GM12878 (cell line): Measurements from ENCODE around the gene FCER1G. TPM values are rescaled to one million over a fixed set of nuclear protein-coding genes. Genes with fewer than 3 reads are reported as not detected.

Experiments used
- ATAC-seq: fragments of 200-7000 bp; cut with Tn5 transposase; 3 replicates; pipeline ENCODE4 v1.9.1; 2020; ENCODE audit warnings: mild to moderate bottlenecking, moderate library complexity
- BruUV-seq: library from RNA; stranded (reverse); fragments of 400-500 nt; replicated peaks from 2 replicates; lab custom pipeline; 2021; lab: Mats Ljungman, UMichigan
- CTCF ChIA-PET: fragments of 300-600 bp; sonication (Branson Sonifier 250); formaldehyde crosslinking; extraction: SDS; loops from one replicate; lab custom pipeline; 2021; ENCODE audit warnings: inconsistent platforms; lab: Yijun Ruan, JAX
- POLR2A ChIA-PET: fragments of 350-600 bp; formaldehyde crosslinking; extraction: SDS; loops from one replicate; lab custom pipeline; 2021; ENCODE audit warnings: inconsistent platforms; lab: Charles Lee
- RAD21 ChIA-PET: fragments of 300-600 bp; sonication (Branson Sonifier 250); formaldehyde crosslinking; loops from one replicate; lab custom pipeline; 2023; ENCODE audit warnings: antibody characterized with exemption; ENCODE audit not compliant: unreplicated experiment; lab: Charles Lee
- SMC1A ChIA-PET: fragments of 300-600 bp; sonication (Branson Sonifier 250); formaldehyde crosslinking; loops from one replicate; lab custom pipeline; 2023; ENCODE audit not compliant: unreplicated experiment, uncharacterized antibody; lab: Charles Lee
- DNase-seq: peaks from one replicate; pipeline ENCODE4 v3.0.0-alpha.2; 2011; ENCODE audit warnings: low read depth, low spot score
- FAIRE-seq: peaks from 3 replicates; lab custom pipeline; 2011; peaks lifted over from hg19 to GRCh38; lab: Jason Lieb, UNC
- H2AFZ ChIP-seq: 2 replicates; pipeline ENCODE4 v1.6.0; 2011; ENCODE audit warnings: low read depth, low read length, control low read depth; ENCODE audit not compliant: control insufficient read depth
- H3K27ac ChIP-seq: 2 replicates; pipeline ENCODE4 v1.5.1; 2011; ENCODE audit warnings: control low read depth; ENCODE audit not compliant: control insufficient read depth, insufficient read depth
- H3K27me3 ChIP-seq, 2 experiments: replicated peaks in 1 of 2; 2 replicates each; pipeline versions ENCODE4 v1.6.0 to v1.6.1; 2011; ENCODE audit warnings: low read length in 1 of 2; ENCODE audit not compliant: control insufficient read depth in 2 of 2, insufficient read depth in 2 of 2
- H3K36me3 ChIP-seq, 2 experiments: 2 replicates each; pipeline ENCODE4 v1.5.1; 2011; ENCODE audit warnings: low read length in 1 of 2; ENCODE audit not compliant: control insufficient read depth in 2 of 2, insufficient read depth in 2 of 2
- H3K4me1 ChIP-seq: 2 replicates; pipeline ENCODE4 v1.6.1; 2011; ENCODE audit warnings: mild to moderate bottlenecking, low read length, moderate library complexity, mixed read lengths; ENCODE audit not compliant: control insufficient read depth, insufficient read depth
- H3K4me2 ChIP-seq: 2 replicates; pipeline ENCODE4 v1.6.0; 2011; ENCODE audit warnings: control low read depth; ENCODE audit not compliant: control insufficient read depth, insufficient read depth
- H3K4me3 ChIP-seq: fragments of 200-600 bp; sonication (generic); 2 replicates; pipeline ENCODE4 v1.5.1; 2016
- H3K79me2 ChIP-seq: 2 replicates; pipeline ENCODE4 v1.6.0; 2011; ENCODE audit warnings: low read length; ENCODE audit not compliant: control insufficient read depth, insufficient read depth
- H3K9ac ChIP-seq: 2 replicates; pipeline ENCODE4 v1.8.0; 2011; ENCODE audit warnings: low read length, control low read depth, mixed read lengths; ENCODE audit not compliant: control insufficient read depth, insufficient read depth
- H3K9me3 ChIP-seq: replicated peaks from 3 replicates; pipeline ENCODE4 v1.5.1; 2011; ENCODE audit warnings: mild to moderate bottlenecking, low read length; ENCODE audit not compliant: control insufficient read depth, insufficient read depth
- H4K20me1 ChIP-seq: 2 replicates; pipeline ENCODE4 v1.6.0; 2011; ENCODE audit not compliant: control insufficient read depth, insufficient read depth
- CHD2 ChIP-seq: IDR thresholded peaks from 2 replicates; pipeline ENCODE4 v1.6.1; 2011; ENCODE audit warnings: low read depth, low read length, improper control_type of control experiment, borderline replicate concordance
- DPF2 ChIP-seq: fragments of 450-650 bp; IDR thresholded peaks from 2 replicates; pipeline ENCODE4 v1.6.1; 2017; ENCODE audit warnings: mild to moderate bottlenecking
- E2F4 ChIP-seq: IDR thresholded peaks from 2 replicates; pipeline ENCODE4 v1.6.1; 2012; ENCODE audit warnings: low read depth, low read length, improper control_type of control experiment
- HSF1 ChIP-seq: fragments of 150-350 bp; IDR thresholded peaks from 2 replicates; pipeline ENCODE4 v1.6.1; 2014; ENCODE audit warnings: mild to moderate bottlenecking, low read depth, low read length
- PBX3 ChIP-seq: IDR thresholded peaks from 2 replicates; pipeline ENCODE4 v1.6.1; 2011; ENCODE audit warnings: mild to moderate bottlenecking, low read depth, low read length, moderate library complexity; ENCODE audit not compliant: insufficient replicate concordance
- POLR2AphosphoS5 ChIP-seq: IDR thresholded peaks from 2 replicates; pipeline ENCODE4 v1.6.1; 2011; ENCODE audit warnings: mild to moderate bottlenecking, low read length, inconsistent platforms
- RAD51 ChIP-seq: fragments of 450-650 bp; IDR thresholded peaks from 2 replicates; pipeline ENCODE4 v1.6.1; 2016; ENCODE audit warnings: moderate library complexity, mild to moderate bottlenecking, inconsistent platforms
- SMAD1 ChIP-seq: fragments of 450-650 bp; IDR thresholded peaks from 2 replicates; pipeline ENCODE4 v1.6.1; 2018; ENCODE audit warnings: mild to moderate bottlenecking, low read depth; ENCODE audit not compliant: partially characterized antibody
- STAT1 ChIP-seq: fragments of 450-650 bp; conservative IDR thresholded peaks from 2 replicates; pipeline ENCODE4 v1.6.1; 2014; ENCODE audit warnings: antibody characterized with exemption, mild to moderate bottlenecking
- STAT3 ChIP-seq: IDR thresholded peaks from 2 replicates; pipeline ENCODE4 v1.6.1; 2011; ENCODE audit warnings: low read depth, low read length, improper control_type of control experiment
- TCF7 ChIP-seq: IDR thresholded peaks from 2 replicates; pipeline ENCODE4 v1.6.1; 2014; ENCODE audit warnings: antibody characterized with exemption, borderline replicate concordance
- YBX1 ChIP-seq: fragments of 450-650 bp; IDR thresholded peaks from 2 replicates; pipeline ENCODE4 v1.6.1; 2016; ENCODE audit warnings: antibody characterized with exemption
- ZNF687 ChIP-seq: fragments of 450-650 bp; IDR thresholded peaks from 2 replicates; pipeline ENCODE4 v1.6.1; 2017; ENCODE audit warnings: mild to moderate bottlenecking, moderate library complexity
- WGBS: methylation state at CpG from one replicate; pipeline ENCODE4 v1.1.6; 2016; ENCODE audit warnings: low lambda C conversion rate; ENCODE audit not compliant: insufficient replicate concordance, insufficient coverage; ENCODE audit errors: missing lambda C conversion rate; 5-methylcytosine and 5-hydroxymethylcytosine counted together
- in situ Hi-C: fragments of 300-500 bp; cut with MboI; formaldehyde crosslinking; loops from 9 replicates; pipeline ENCODE4 v1.14.3; 2018; ENCODE audit warnings: mixed read lengths
- intact Hi-C: fragments of 100-400 bp; cut with micrococcal nuclease; formaldehyde crosslinking; loops from one replicate; pipeline ENCODE4 v1.14.2; 2022; ENCODE audit not compliant: unreplicated experiment
- polyA plus RNA-seq, 11 experiments: library from polyadenylated mRNA; depleted of rRNA in 4 of 11; unstranded in 6 of 11; stranded (reverse) in 5 of 11; fragments of >200 nt; fragmentation: Nextera tagmentation in 4 of 11; fragmentation: Illumina TruSeq in 1 of 11; extraction: Ambion mirVana in 4 of 11; extraction: Trizol in 1 of 11; gene quantifications; 1 replicate in 1 of 11; 2 replicates in 10 of 11; pipeline versions ENCODE4 v1.2.1 to v1.2.3, GENCODE V29; 2011 to 2016; ENCODE audit warnings: inconsistent platforms in 2 of 11, missing spikeins in 2 of 11, low read depth in 1 of 11
- total RNA-seq, 4 experiments: library from RNA; depleted of rRNA in 3 of 4; stranded (reverse); fragments of >200 nt in 3 of 4; fragmentation: Illumina TruSeq in 1 of 4; extraction: Trizol in 1 of 4; gene quantifications; 2 replicates each; pipeline versions ENCODE4 v1.2.1 to v1.2.3, GENCODE V29; 2013 to 2021
- TF ChIP-seq, protein P1 (sequence below): fragments of 450-650 bp; IDR thresholded peaks from 2 replicates; pipeline ENCODE4 v1.6.1; 2018; ENCODE audit warnings: mild to moderate bottlenecking, low read depth, moderate library complexity; ENCODE audit not compliant: partially characterized antibody

FCER1G gene
- total and polyA plus RNA-seq, 10 of the 15 experiments (the other 5 are each of a cell fraction or from before 2014, with no cell fraction given) = 0.40 to 1.9 (median 0.89) TPM

DNA sequence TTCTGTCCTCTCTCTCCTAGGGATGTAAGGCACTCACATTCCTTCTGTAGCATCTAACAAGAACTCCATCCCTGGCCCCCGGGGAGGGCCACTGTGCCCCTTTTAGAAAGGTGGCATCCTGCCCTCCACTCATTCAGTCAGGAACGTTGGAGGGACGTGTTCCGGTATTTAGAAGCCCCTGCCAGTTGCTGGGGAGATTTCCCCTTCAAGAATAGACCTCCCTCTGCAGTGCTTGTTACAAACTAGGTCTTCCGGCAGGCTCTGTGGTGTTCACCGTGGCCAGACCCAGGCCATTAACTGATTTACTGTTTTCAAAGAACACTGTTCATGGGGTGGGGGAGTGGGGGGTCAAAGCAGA lies 44.2 kb downstream of the FCER1G start:
- no peak overlapping the region for H3K4me2 ChIP-seq
- ATAC-seq = no peak
- no TSS peak for BruUV-seq
- H3K9me3 ChIP-seq = peaks cover 7% of the 10 kb centered on the region; the same call in 1 of the 3 replicates
- no peaks in the 10 kb centered on the region for H3K36me3 ChIP-seq
- peaks cover 13% of the 10 kb centered on the region for H3K4me1 ChIP-seq
- no peaks in the 10 kb centered on the region for H3K79me2 ChIP-seq
- H4K20me1 ChIP-seq = no peaks in the 10 kb centered on the region
- peaks cover 0 to 5% of the 10 kb centered on the region in 2 experiments; a peak in 1 of 4 replicates for H3K27me3 ChIP-seq
- no peak overlapping the region for H3K27ac ChIP-seq
- H2AFZ ChIP-seq = no peak overlapping the region
- ChIA-PET SMC1A (interaction anchor here (0.6 to 2.5 kb wide), 4 partner anchors 11 to 80 kb away, joined by 3 to 10 read pairs (median 4); no protein-coding TSS in a partner anchor), CTCF (interaction anchor here (4.0 kb wide), 1 partner anchor 32 kb away, joined by 16 read pairs; no protein-coding TSS in a partner anchor), RAD21 (interaction anchor here (1.8 kb wide), 1 partner anchor 33 kb away, joined by 6 read pairs; the partner anchor contains the start of gene TOMM40L), POLR2A (interaction anchor here (0.9 to 1.6 kb wide), 3 partner anchors 10 to 93 kb away, joined by 3 to 4 read pairs (median 3); partner anchors contain the start of gene PPOX)
- WGBS = 56% methylated on average over 6 of the region's 6 CpGs
- no peak for FAIRE-seq
- no peak overlapping the region for H3K9ac ChIP-seq
- intact Hi-C loops (no loop called here), in situ Hi-C loops (no loop called here)
- H3K4me3 ChIP-seq = no peak overlapping the region
- DNase-seq = no peak
- TF ChIP-seq STAT3 (no peak), HSF1 (no peak), ZNF687 (no peak), RAD51 (no peak), YBX1 (no peak), PBX3 (no peak), POLR2AphosphoS5 (no peak), CHD2 (no peak), STAT1 (no peak), SMAD1 (no peak), DPF2 (no peak), E2F4 (no peak), TCF7 (no peak)
- TF ChIP-seq, protein P1, sequence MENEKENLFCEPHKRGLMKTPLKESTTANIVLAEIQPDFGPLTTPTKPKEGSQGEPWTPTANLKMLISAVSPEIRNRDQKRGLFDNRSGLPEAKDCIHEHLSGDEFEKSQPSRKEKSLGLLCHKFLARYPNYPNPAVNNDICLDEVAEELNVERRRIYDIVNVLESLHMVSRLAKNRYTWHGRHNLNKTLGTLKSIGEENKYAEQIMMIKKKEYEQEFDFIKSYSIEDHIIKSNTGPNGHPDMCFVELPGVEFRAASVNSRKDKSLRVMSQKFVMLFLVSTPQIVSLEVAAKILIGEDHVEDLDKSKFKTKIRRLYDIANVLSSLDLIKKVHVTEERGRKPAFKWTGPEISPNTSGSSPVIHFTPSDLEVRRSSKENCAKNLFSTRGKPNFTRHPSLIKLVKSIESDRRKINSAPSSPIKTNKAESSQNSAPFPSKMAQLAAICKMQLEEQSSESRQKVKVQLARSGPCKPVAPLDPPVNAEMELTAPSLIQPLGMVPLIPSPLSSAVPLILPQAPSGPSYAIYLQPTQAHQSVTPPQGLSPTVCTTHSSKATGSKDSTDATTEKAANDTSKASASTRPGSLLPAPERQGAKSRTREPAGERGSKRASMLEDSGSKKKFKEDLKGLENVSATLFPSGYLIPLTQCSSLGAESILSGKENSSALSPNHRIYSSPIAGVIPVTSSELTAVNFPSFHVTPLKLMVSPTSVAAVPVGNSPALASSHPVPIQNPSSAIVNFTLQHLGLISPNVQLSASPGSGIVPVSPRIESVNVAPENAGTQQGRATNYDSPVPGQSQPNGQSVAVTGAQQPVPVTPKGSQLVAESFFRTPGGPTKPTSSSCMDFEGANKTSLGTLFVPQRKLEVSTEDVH = no peak
